Esophagus squamous epithelium (tissue), 4 donors: ENCODE results near the gene FMR1.

ENCODE experiments used
- CTCF ChIP-seq, 6 experiments: fragments of 450-650 bp in 4 of 6; fragments of 200-600 bp in 2 of 6; sonication (generic) in 2 of 6; IDR thresholded peaks; one replicate each; pipeline ENCODE4 v1.5.1; 2016 to 2019; ENCODE audit warnings: antibody characterized with exemption in 6 of 6, mild to moderate bottlenecking in 4 of 6, moderate library complexity in 4 of 6
- POLR2A ChIP-seq, 4 donors: fragments of 450-650 bp; IDR thresholded peaks; one replicate each; pipeline ENCODE4 v1.6.1; 2017; ENCODE audit warnings: antibody characterized with exemption in 4 of 4, mild to moderate bottlenecking in 4 of 4, moderate library complexity in 3 of 4

GRCh38 chrX:147899379-147900114 lies 12.2 kb upstream of the FMR1 start:
- TF ChIP-seq CTCF (IDR thresholded peaks at IDR 0.05) = no peak
- TF ChIP-seq POLR2A (IDR thresholded peaks at IDR 0.05) = no peak
